Occipital lobe (tissue), 2 donors: ENCODE results near the gene CTNNA3. TPM values are rescaled to one million over a fixed set of nuclear protein-coding genes. Genes with fewer than 3 reads are reported as not detected.

Experiments
- small RNA-seq: library from RNA; depleted of rRNA; stranded (forward); fragments of <200 nt; gene quantifications from one replicate; pipeline ENCODE3, GENCODE V24; 2014
- total RNA-seq: library from RNA; depleted of rRNA; stranded (reverse); fragments of >200 nt; gene quantifications from one replicate; pipeline ENCODE4 v1.2.3, GENCODE V29; 2014

Gene CTNNA3
- total RNA-seq, 1 donor from 2014 or later = 1.7 TPM

Small RNAs within 50 kb of the gene (small RNA-seq; reads per million reads assigned to genes)
- gene AL607023.1 (not detected), gene MIR7151 (not detected)

Other genes with a start within 250 kb of the CTNNA3 start
- gene DNAJC12, start 142.0 kb upstream of the CTNNA3 start, total RNA-seq = 1.7 TPM
- gene SIRT1, start 188.5 kb upstream of the CTNNA3 start, total RNA-seq = 43.7 TPM